Breast epithelium (tissue), 4 donors: ENCODE measurements around the gene TMEM204. TPM values are rescaled to one million over a fixed set of nuclear protein-coding genes. Genes with fewer than 3 reads are reported as not detected.

Source experiments
- DNase-seq, 2 donors: peaks; one replicate each; pipeline ENCODE4 v3.0.0-alpha.2; 2019; ENCODE audit warnings: low spot score in 2 of 2
- H3K27ac ChIP-seq, 2 donors: fragments of 200-600 bp; sonication (generic) in 1 of 2; one replicate each; pipeline ENCODE4 v1.5.1; 2016 to 2019; ENCODE audit warnings: mild to moderate bottlenecking in 1 of 2
- H3K27me3 ChIP-seq, 2 donors: fragments of 200-600 bp; sonication (generic) in 1 of 2; one replicate each; pipeline versions ENCODE4 v1.5.1 to v1.6.0; 2017 to 2019; ENCODE audit warnings: control low read depth in 1 of 2, mild to moderate bottlenecking in 1 of 2
- H3K36me3 ChIP-seq: fragments of 200-600 bp; one replicate; pipeline ENCODE4 v1.5.1; 2019
- H3K4me1 ChIP-seq, 2 donors: fragments of 200-600 bp; sonication (generic); one replicate each; pipeline ENCODE4 v1.5.1; 2016 to 2019; ENCODE audit warnings: control low read depth in 1 of 2
- H3K4me3 ChIP-seq, 3 donors: fragments of 200-600 bp; sonication (generic); 1 replicate in 2 of 3; 2 replicates in 1 of 3; pipeline ENCODE4 v1.5.1; 2016 to 2019; ENCODE audit warnings: mild to moderate bottlenecking in 3 of 3, moderate library complexity in 2 of 3
- H3K9me3 ChIP-seq, 2 donors: fragments of 200-600 bp; sonication (generic) in 1 of 2; one replicate each; pipeline ENCODE4 v1.5.1; 2016 to 2019; ENCODE audit warnings: control low read depth in 1 of 2
- CTCF ChIP-seq, 3 donors: fragments of 450-650 bp; IDR thresholded peaks; one replicate each; pipeline ENCODE4 v1.5.1; 2016 to 2017; ENCODE audit warnings: antibody characterized with exemption in 3 of 3, mild to moderate bottlenecking in 3 of 3, moderate library complexity in 3 of 3
- POLR2A ChIP-seq: fragments of 450-650 bp; IDR thresholded peaks from one replicate; pipeline ENCODE4 v1.6.1; 2016; ENCODE audit warnings: antibody characterized with exemption, mild to moderate bottlenecking, moderate library complexity
- POLR2AphosphoS5 ChIP-seq, 3 donors: sonication (generic); formaldehyde crosslinking; IDR thresholded peaks; one replicate each; pipeline ENCODE4 v1.6.1; 2017; ENCODE audit warnings: antibody characterized with exemption in 3 of 3
- intact Hi-C: fragments of 100-400 bp; cut with DNase I; formaldehyde crosslinking; loops from one replicate; pipeline ENCODE4 v1.15.1; 2023; ENCODE audit warnings: low total_unique reads
- total RNA-seq, 3 donors: library from RNA; depleted of rRNA; stranded (reverse); fragments of >200 nt; gene quantifications; one replicate each; pipeline ENCODE4 v1.1.0, GENCODE V29; 2016

TMEM204 gene
- total RNA-seq, 3 donors from 2014 or later = 27.8 to 37.0 (median 34.1) TPM

GRCh38 chr16:1500465-1501150, 32.9 kb upstream of the TMEM204 start:
- intact Hi-C loops = no loop called here
- H3K9me3 ChIP-seq = no peaks in the 10 kb centered on the region
- DNase-seq = no peak
- no peak overlapping the region for H3K4me3 ChIP-seq
- TF ChIP-seq POLR2AphosphoS5 (IDR thresholded peaks at IDR 0.05) (no peak), POLR2A (no peak), CTCF (IDR thresholded peaks at IDR 0.05) (no peak)
- peaks cover 22% of the 10 kb centered on the region for H3K36me3 ChIP-seq
- H3K27ac ChIP-seq = no peak overlapping the region
- no peaks in the 10 kb centered on the region for H3K27me3 ChIP-seq
- H3K4me1 ChIP-seq = no peaks in the 10 kb centered on the region

- intact Hi-C loops = no loop called here
- no peak overlapping the region for H3K27ac ChIP-seq
- DNase-seq = no peak
- no peaks in the 10 kb centered on the region for H3K4me1 ChIP-seq
- no peak for TF ChIP-seq CTCF (IDR thresholded peaks at IDR 0.05)
- no peak for TF ChIP-seq POLR2AphosphoS5 (IDR thresholded peaks at IDR 0.05)
- TF ChIP-seq POLR2A = no peak
- peaks cover 21% of the 10 kb centered on the region for H3K36me3 ChIP-seq
- H3K9me3 ChIP-seq = no peaks in the 10 kb centered on the region
- H3K27me3 ChIP-seq = no peaks in the 10 kb centered on the region
- H3K4me3 ChIP-seq = no peak overlapping the region
Measured at GRCh38 chr16:1501630-1502029, 31.8 kb upstream of the TMEM204 start.

GRCh38 chr16:1502092-1503004, 31.1 kb upstream of the TMEM204 start:
- intact Hi-C loops = no loop called here
- H3K36me3 ChIP-seq = peaks cover 21% of the 10 kb centered on the region
- no peak overlapping the region for H3K4me3 ChIP-seq
- no peak for DNase-seq
- H3K4me1 ChIP-seq = no peaks in the 10 kb centered on the region
- H3K27ac ChIP-seq = no peak overlapping the region
- no peaks in the 10 kb centered on the region for H3K9me3 ChIP-seq
- TF ChIP-seq POLR2AphosphoS5 (IDR thresholded peaks at IDR 0.05) (no peak), CTCF (IDR thresholded peaks at IDR 0.05) (no peak), POLR2A (no peak)
- H3K27me3 ChIP-seq = no peaks in the 10 kb centered on the region

- no peak for DNase-seq
- intact Hi-C loops = no loop called here
- no peaks in the 10 kb centered on the region for H3K4me1 ChIP-seq
Measured at GRCh38 chr16:1503110-1503955, 30.1 kb upstream of the TMEM204 start.

More at GRCh38 chr16:1503110-1503955, 30.1 kb upstream of the TMEM204 start:
- H3K36me3 ChIP-seq = peaks cover 21% of the 10 kb centered on the region
- no peak overlapping the region for H3K4me3 ChIP-seq
- TF ChIP-seq POLR2A = no peak
- no peak for TF ChIP-seq POLR2AphosphoS5 (IDR thresholded peaks at IDR 0.05)
- no peak for TF ChIP-seq CTCF (IDR thresholded peaks at IDR 0.05)
- no peaks in the 10 kb centered on the region for H3K27me3 ChIP-seq
- no peaks in the 10 kb centered on the region for H3K9me3 ChIP-seq
- H3K27ac ChIP-seq = no peak overlapping the region
